Activated CD4-positive, alpha-beta T cell treated with anti-CD3 and anti-CD28 coated beads, Interleukin-2, amount 50 U/mL, for 1 hour (primary cell): ENCODE results near the gene SLC25A31.

Source experiments
- DNase-seq: peaks from one replicate; pipeline ENCODE4 v3.0.0-alpha.2; 2020

SLC25A31 gene

GRCh38 chr4:127778102-127778501, 47.9 kb downstream of the SLC25A31 start:
- DNase-seq, result no peak

- no peak for DNase-seq
These were observed 50.4 kb downstream of the SLC25A31 start for GRCh38 chr4:127780598-127780997.

- no peak for DNase-seq
These were observed 51.3 kb downstream of the SLC25A31 start for GRCh38 chr4:127781300-127782024.

GRCh38 chr4:127782025-127782274, 51.8 kb downstream of the SLC25A31 start:
- DNase-seq, result no peak

GRCh38 chr4:127782275-127783025, 52.2 kb downstream of the SLC25A31 start, which contains the start of gene HSPA4L:
HSPA4L (plus strand) TSS chr4:127782322; CDS start chr4:127782551, 229 bp downstream.
- peak; percentile 31 for DNase-seq

- DNase-seq, result no peak
These were observed 53.0 kb downstream of the SLC25A31 start for GRCh38 chr4:127783026-127783769.

- no peak for DNase-seq
These were observed 54.0 kb downstream of the SLC25A31 start for GRCh38 chr4:127783955-127784770.

GRCh38 chr4:127788517-127788916, 58.3 kb downstream of the SLC25A31 start:
- DNase-seq, result no peak

- no peak for DNase-seq
These were observed 61.2 kb downstream of the SLC25A31 start for GRCh38 chr4:127791391-127791790.

- no peak for DNase-seq
These were observed 63.3 kb downstream of the SLC25A31 start for GRCh38 chr4:127793528-127793927.

GRCh38 chr4:127799711-127800110, 69.5 kb downstream of the SLC25A31 start:
- DNase-seq, result no peak

GRCh38 chr4:127809173-127809800, 79.1 kb downstream of the SLC25A31 start:
- DNase-seq, result no peak

GRCh38 chr4:127810551-127810950, 80.4 kb downstream of the SLC25A31 start:
- DNase-seq, result no peak

- DNase-seq, result no peak
These were observed 92.2 kb downstream of the SLC25A31 start for GRCh38 chr4:127822430-127822829.
